IMR-90 (cell line): ENCODE measurements around the gene MDC1. TPM values are rescaled to one million over a fixed set of nuclear protein-coding genes. Genes with fewer than 3 reads are reported as not detected.

ENCODE experiments used
- ATAC-seq: fragments of 200-7000 bp; cut with Tn5 transposase; 2 replicates; pipeline ENCODE4 v1.9.1; 2020; ENCODE audit warnings: low read depth, mild to moderate bottlenecking, moderate library complexity
- BruUV-seq: library from RNA; stranded (reverse); fragments of 400-500 nt; replicated peaks from 2 replicates; lab custom pipeline; 2021; lab: Mats Ljungman, UMichigan
- CTCF ChIA-PET: fragments of 300-600 bp; formaldehyde crosslinking; extraction: SDS; loops from one replicate; lab custom pipeline; 2021; ENCODE audit warnings: antibody characterized with exemption; lab: Yijun Ruan, JAX
- POLR2A ChIA-PET: fragments of 300-600 bp; sonication (Branson Sonifier 250); formaldehyde crosslinking; loops from one replicate; lab custom pipeline; 2022; ENCODE audit warnings: antibody characterized with exemption; ENCODE audit not compliant: unreplicated experiment; lab: Charles Lee
- DNase-seq: peaks from one replicate; pipeline ENCODE4 v3.0.0; 2013
- H2AFZ ChIP-seq: replicated peaks from 2 replicates; pipeline ENCODE3; 2013; ENCODE audit warnings: low read length, mild to moderate bottlenecking; ENCODE audit not compliant: poor library complexity
- H2AK5ac ChIP-seq: 2 replicates; pipeline ENCODE4 v1.6.1; 2013; ENCODE audit warnings: low read depth, low read length, inconsistent platforms
- H2AK9ac ChIP-seq: replicated peaks from 2 replicates; pipeline ENCODE3; 2013; ENCODE audit warnings: mild to moderate bottlenecking, low read depth, low read length, moderate library complexity; ENCODE audit not compliant: poor library complexity
- H2BK120ac ChIP-seq: 2 replicates; pipeline ENCODE4 v1.6.1; 2013; ENCODE audit warnings: low read depth, low read length, inconsistent platforms
- H2BK15ac ChIP-seq: 3 replicates; pipeline ENCODE4 v1.6.1; 2013; ENCODE audit warnings: low read depth, low read length, inconsistent platforms
- H2BK20ac ChIP-seq: 2 replicates; pipeline ENCODE4 v1.6.1; 2013; ENCODE audit warnings: low read depth, mild to moderate bottlenecking, inconsistent platforms, low read length, moderate library complexity
- H2BK5ac ChIP-seq: 2 replicates; pipeline ENCODE4 v1.6.1; 2013; ENCODE audit warnings: mild to moderate bottlenecking, low read depth, low read length, inconsistent platforms; ENCODE audit not compliant: poor library complexity, severe bottlenecking
- H3K14ac ChIP-seq: replicated peaks from 2 replicates; pipeline ENCODE4 v1.6.1; 2013; ENCODE audit warnings: low read depth, low read length, inconsistent platforms
- H3K18ac ChIP-seq: 2 replicates; pipeline ENCODE4 v1.6.1; 2013; ENCODE audit warnings: low read depth, low read length, control low read depth
- H3K23ac ChIP-seq: 2 replicates; pipeline ENCODE4 v1.6.1; 2013; ENCODE audit warnings: low read depth, low read length, inconsistent platforms
- H3K27ac ChIP-seq: 2 replicates; pipeline ENCODE4 v1.5.1; 2013; ENCODE audit warnings: mild to moderate bottlenecking, control low read depth, low read length; ENCODE audit not compliant: insufficient read depth
- H3K27me3 ChIP-seq: 2 replicates; pipeline ENCODE4 v1.6.1; 2013; ENCODE audit warnings: low read length; ENCODE audit not compliant: control insufficient read depth, insufficient read depth
- H3K36me3 ChIP-seq: 2 replicates; pipeline ENCODE4 v1.6.1; 2013; ENCODE audit warnings: low read length, mixed read lengths; ENCODE audit not compliant: control insufficient read depth, insufficient read depth
- H3K4ac ChIP-seq: 2 replicates; pipeline ENCODE4 v1.6.1; 2013; ENCODE audit warnings: low read depth, low read length, inconsistent platforms
- H3K4me1 ChIP-seq: 2 replicates; pipeline ENCODE4 v1.6.1; 2013; ENCODE audit warnings: low read length, mixed read lengths; ENCODE audit not compliant: control insufficient read depth, insufficient read depth
- H3K4me2 ChIP-seq: 2 replicates; pipeline ENCODE4 v1.6.1; 2013; ENCODE audit warnings: low read depth, mild to moderate bottlenecking, control low read depth, low read length, moderate library complexity
- H3K4me3 ChIP-seq: 2 replicates; pipeline ENCODE4 v1.5.1; 2013; ENCODE audit warnings: low read depth, mild to moderate bottlenecking, control low read depth, low read length, moderate library complexity; ENCODE audit not compliant: insufficient read depth
- H3K56ac ChIP-seq: 2 replicates; pipeline ENCODE4 v1.6.1; 2013; ENCODE audit warnings: low read length, inconsistent platforms; ENCODE audit not compliant: insufficient read depth; ENCODE audit errors: extremely low read depth
- H3K79me1 ChIP-seq, 2 experiments: 2 replicates each; pipeline ENCODE4 v1.6.1; 2013; ENCODE audit warnings: low read length in 2 of 2, inconsistent platforms in 1 of 2, low read depth in 1 of 2
- H3K9ac ChIP-seq: 2 replicates; pipeline ENCODE4 v1.6.1; 2013; ENCODE audit warnings: low read depth, low read length, control low read depth
- H3K9me1 ChIP-seq: 2 replicates; pipeline ENCODE4 v1.6.1; 2013; ENCODE audit warnings: low read length, inconsistent platforms; ENCODE audit not compliant: insufficient read depth
- H3K9me3 ChIP-seq: 2 replicates; pipeline ENCODE4 v1.6.1; 2013; ENCODE audit warnings: low read length; ENCODE audit not compliant: control insufficient read depth, insufficient read depth
- H4K20me1 ChIP-seq: 2 replicates; pipeline ENCODE4 v1.6.1; 2013; ENCODE audit warnings: low read length, inconsistent platforms; ENCODE audit not compliant: insufficient read depth
- H4K5ac ChIP-seq: 2 replicates; pipeline ENCODE4 v1.6.1; 2013; ENCODE audit warnings: mild to moderate bottlenecking, low read depth, low read length, control low read depth
- H4K8ac ChIP-seq, 2 experiments: 2 replicates each; pipeline ENCODE4 v1.6.1; 2013; ENCODE audit warnings: low read depth in 2 of 2, low read length in 2 of 2, control low read depth in 1 of 2, inconsistent platforms in 1 of 2
- H4K91ac ChIP-seq: 2 replicates; pipeline ENCODE4 v1.6.1; 2013; ENCODE audit warnings: low read depth, low read length, inconsistent platforms; ENCODE audit not compliant: insufficient read depth
- CEBPB ChIP-seq: IDR thresholded peaks from 2 replicates; pipeline ENCODE4 v1.6.1; 2012; ENCODE audit warnings: low read depth, low read length, improper control_type of control experiment
- CHD1 ChIP-seq: IDR thresholded peaks from 2 replicates; pipeline ENCODE4 v1.6.1; 2012; ENCODE audit warnings: low read depth, low read length, improper control_type of control experiment
- FOS ChIP-seq: fragments of 150-350 bp; IDR thresholded peaks from 2 replicates; pipeline ENCODE4 v1.6.1; 2016; ENCODE audit warnings: low read depth, low read length
- MAFK ChIP-seq: IDR thresholded peaks from 2 replicates; pipeline ENCODE4 v1.6.1; 2012; ENCODE audit warnings: low read depth, low read length, improper control_type of control experiment
- MAZ ChIP-seq: IDR thresholded peaks from 2 replicates; pipeline ENCODE4 v1.6.1; 2012; ENCODE audit warnings: low read depth, mild to moderate bottlenecking, low read length, improper control_type of control experiment, moderate library complexity, borderline replicate concordance
- MXI1 ChIP-seq: IDR thresholded peaks from 2 replicates; pipeline ENCODE4 v1.6.1; 2012; ENCODE audit warnings: low read depth, mild to moderate bottlenecking, low read length, moderate library complexity, borderline replicate concordance
- NFE2L2 ChIP-seq: fragments of 150-350 bp; IDR thresholded peaks from 2 replicates; pipeline ENCODE4 v1.6.1; 2016; ENCODE audit warnings: low read depth, mild to moderate bottlenecking, low read length
- POLR2A ChIP-seq: IDR thresholded peaks from 2 replicates; pipeline ENCODE4 v1.6.1; 2012; ENCODE audit warnings: mild to moderate bottlenecking, low read depth, low read length
- RAD21 ChIP-seq: IDR thresholded peaks from 2 replicates; pipeline ENCODE4 v1.6.1; 2012; ENCODE audit warnings: low read length, improper control_type of control experiment
- RCOR1 ChIP-seq: IDR thresholded peaks from 2 replicates; pipeline ENCODE4 v1.6.1; 2012; ENCODE audit warnings: mild to moderate bottlenecking, low read length, improper control_type of control experiment; ENCODE audit not compliant: insufficient replicate concordance
- RFX5 ChIP-seq: IDR thresholded peaks from 2 replicates; pipeline ENCODE4 v1.8.0; 2012; ENCODE audit warnings: low read depth, mild to moderate bottlenecking, low read length, moderate library complexity
- SMC3 ChIP-seq: fragments of 150-350 bp; IDR thresholded peaks from 2 replicates; pipeline ENCODE4 v1.6.1; 2016; ENCODE audit warnings: low read depth, mild to moderate bottlenecking, antibody characterized with exemption, low read length, moderate library complexity
- WGBS, 2 experiments: methylation state at CpG; one replicate each; pipeline versions ENCODE4 v1.1.5 to v1.1.7; 2013; ENCODE audit warnings: missing lambda C conversion rate in 2 of 2; ENCODE audit not compliant: insufficient read length in 1 of 2; ENCODE audit errors: extremely low coverage in 2 of 2; 5-methylcytosine and 5-hydroxymethylcytosine counted together
- dilution Hi-C: fragments of 300-500 bp; cut with HindIII; formaldehyde crosslinking; loops from one replicate; pipeline ENCODE4 v1.14.3; 2018; ENCODE audit warnings: low sequenced_read_pairs; ENCODE audit not compliant: unreplicated experiment
- in situ Hi-C: fragments of 300-500 bp; cut with MboI; formaldehyde crosslinking; loops from 3 replicates; pipeline ENCODE4 v1.14.3; 2019; ENCODE audit warnings: low sequenced_read_pairs, inconsistent platforms, mixed read lengths
- intact Hi-C: fragments of 100-400 bp; cut with micrococcal nuclease; formaldehyde crosslinking; loops from 2 replicates; pipeline ENCODE4 v1.10.0; 2022
- polyA plus RNA-seq, 3 experiments: library from polyadenylated mRNA; depleted of rRNA; stranded (reverse); fragments of >200 nt; gene quantifications; 2 replicates each; pipeline ENCODE4 v1.2.3, GENCODE V29; 2012; ENCODE audit warnings: low replicate concordance in 1 of 3
- total RNA-seq: library from RNA; depleted of rRNA; stranded (reverse); fragments of >200 nt; gene quantifications from 2 replicates; pipeline ENCODE4 v1.2.3, GENCODE V29; 2012
- TF ChIP-seq, protein P1 (sequence below): fragments of 150-350 bp; IDR thresholded peaks from 2 replicates; pipeline ENCODE4 v1.6.1; 2017; ENCODE audit warnings: mild to moderate bottlenecking, antibody characterized with exemption, low read length, low read depth
- TF ChIP-seq, protein P2 (sequence below): fragments of 150-350 bp; IDR thresholded peaks from 2 replicates; pipeline ENCODE4 v1.6.1; 2016; ENCODE audit warnings: low read depth, mild to moderate bottlenecking, low read length, moderate library complexity, borderline replicate concordance

MDC1 gene
- total and polyA plus RNA-seq, 2 of the 4 experiments (the other 2 are of a cell fraction), result 4.5 to 12.1 TPM

GRCh38 chr6:30679765-30680535 is 37.1 kb downstream of the MDC1 start:
- no peak overlapping the region for H3K4me3 ChIP-seq
- no peak overlapping the region for H2BK20ac ChIP-seq
- WGBS, 2 experiments, result 50% methylated on average over 2 of the region's 7 CpGs; no CpG with 5 or more reads in 1 of the 2 experiments
- H2AK9ac ChIP-seq, result peak overlapping the region; percentile 38
- no peak for DNase-seq
- no peak overlapping the region for H4K5ac ChIP-seq
- H3K56ac ChIP-seq, result no peak overlapping the region
- no TSS peak for BruUV-seq
- no peaks in the 10 kb centered on the region for H3K27me3 ChIP-seq
- CTCF ChIA-PET, result interaction anchor here (0.5 to 2.0 kb wide), 6 partner anchors 11 to 142 kb away, joined by 3 to 12 read pairs (median 4); partner anchors contain the start of gene NRM
- H2AK5ac ChIP-seq, result no peak overlapping the region; the same call in 1 of the 2 replicates
- peak overlapping the region; percentile 34; the same call in 1 of the 2 replicates for H3K4ac ChIP-seq
- no peak overlapping the region for H4K91ac ChIP-seq
- H4K20me1 ChIP-seq, result peaks cover 86% of the 10 kb centered on the region
- H3K4me2 ChIP-seq, result peak overlapping the region; percentile 76
- H4K8ac ChIP-seq, result no peak overlapping the region
- no peak overlapping the region for H2BK120ac ChIP-seq
- peaks cover 63% of the 10 kb centered on the region for H3K36me3 ChIP-seq
- H2AFZ ChIP-seq, result no peak overlapping the region
- no peak for ATAC-seq
- H3K9me3 ChIP-seq, result no peaks in the 10 kb centered on the region
- peak overlapping the region; percentile 47 for H3K27ac ChIP-seq
- H2BK5ac ChIP-seq, result peak overlapping the region; percentile 1
- no peaks in the 10 kb centered on the region for H3K9me1 ChIP-seq
- H3K18ac ChIP-seq, result no peak overlapping the region
- peak overlapping the region; percentile 81 for H3K23ac ChIP-seq
- intact Hi-C loops (loop anchor here (1.0 to 5.0 kb wide), 3 partner anchors 42 to 407 kb away; no protein-coding TSS in a partner anchor), dilution Hi-C loops (no loop called here), in situ Hi-C loops (loop anchor here (5.0 kb wide), 2 partner anchors 42 to 197 kb away; partner anchors contain the start of gene TUBB)
- H2BK15ac ChIP-seq, result no peak overlapping the region
- POLR2A ChIA-PET, result interaction anchor here (1.6 kb wide), 1 partner anchor 42 kb away, joined by 6 read pairs; no protein-coding TSS in a partner anchor
- H3K4me1 ChIP-seq, result peaks cover 14% of the 10 kb centered on the region
- H3K14ac ChIP-seq, result peak overlapping the region; percentile 76
- H3K9ac ChIP-seq, result peak overlapping the region; percentile 8
- peaks cover 13 to 47% of the 10 kb centered on the region in 2 experiments for H3K79me1 ChIP-seq
- TF ChIP-seq NFE2L2, result no peak
- TF ChIP-seq RAD21, result no peak
- TF ChIP-seq MXI1, result no peak
- no peak for TF ChIP-seq SMC3
- TF ChIP-seq, protein P1, sequence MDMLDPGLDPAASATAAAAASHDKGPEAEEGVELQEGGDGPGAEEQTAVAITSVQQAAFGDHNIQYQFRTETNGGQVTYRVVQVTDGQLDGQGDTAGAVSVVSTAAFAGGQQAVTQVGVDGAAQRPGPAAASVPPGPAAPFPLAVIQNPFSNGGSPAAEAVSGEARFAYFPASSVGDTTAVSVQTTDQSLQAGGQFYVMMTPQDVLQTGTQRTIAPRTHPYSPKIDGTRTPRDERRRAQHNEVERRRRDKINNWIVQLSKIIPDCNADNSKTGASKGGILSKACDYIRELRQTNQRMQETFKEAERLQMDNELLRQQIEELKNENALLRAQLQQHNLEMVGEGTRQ, result no peak
- no peak for TF ChIP-seq MAZ
- no peak for TF ChIP-seq CEBPB
- TF ChIP-seq MAFK, result no peak
- TF ChIP-seq, protein P2, sequence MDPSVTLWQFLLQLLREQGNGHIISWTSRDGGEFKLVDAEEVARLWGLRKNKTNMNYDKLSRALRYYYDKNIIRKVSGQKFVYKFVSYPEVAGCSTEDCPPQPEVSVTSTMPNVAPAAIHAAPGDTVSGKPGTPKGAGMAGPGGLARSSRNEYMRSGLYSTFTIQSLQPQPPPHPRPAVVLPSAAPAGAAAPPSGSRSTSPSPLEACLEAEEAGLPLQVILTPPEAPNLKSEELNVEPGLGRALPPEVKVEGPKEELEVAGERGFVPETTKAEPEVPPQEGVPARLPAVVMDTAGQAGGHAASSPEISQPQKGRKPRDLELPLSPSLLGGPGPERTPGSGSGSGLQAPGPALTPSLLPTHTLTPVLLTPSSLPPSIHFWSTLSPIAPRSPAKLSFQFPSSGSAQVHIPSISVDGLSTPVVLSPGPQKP, result no peak
- no peak for TF ChIP-seq RCOR1
- TF ChIP-seq CHD1, result no peak
- no peak for TF ChIP-seq FOS
- no peak for TF ChIP-seq POLR2A
- TF ChIP-seq RFX5, result no peak
